ENCODE measurements around the gene LRRC52.

GRCh38 chr1:165495858-165496205 lies 48.0 kb upstream of the LRRC52 start:
- TF ChIP-seq, protein P1, sequence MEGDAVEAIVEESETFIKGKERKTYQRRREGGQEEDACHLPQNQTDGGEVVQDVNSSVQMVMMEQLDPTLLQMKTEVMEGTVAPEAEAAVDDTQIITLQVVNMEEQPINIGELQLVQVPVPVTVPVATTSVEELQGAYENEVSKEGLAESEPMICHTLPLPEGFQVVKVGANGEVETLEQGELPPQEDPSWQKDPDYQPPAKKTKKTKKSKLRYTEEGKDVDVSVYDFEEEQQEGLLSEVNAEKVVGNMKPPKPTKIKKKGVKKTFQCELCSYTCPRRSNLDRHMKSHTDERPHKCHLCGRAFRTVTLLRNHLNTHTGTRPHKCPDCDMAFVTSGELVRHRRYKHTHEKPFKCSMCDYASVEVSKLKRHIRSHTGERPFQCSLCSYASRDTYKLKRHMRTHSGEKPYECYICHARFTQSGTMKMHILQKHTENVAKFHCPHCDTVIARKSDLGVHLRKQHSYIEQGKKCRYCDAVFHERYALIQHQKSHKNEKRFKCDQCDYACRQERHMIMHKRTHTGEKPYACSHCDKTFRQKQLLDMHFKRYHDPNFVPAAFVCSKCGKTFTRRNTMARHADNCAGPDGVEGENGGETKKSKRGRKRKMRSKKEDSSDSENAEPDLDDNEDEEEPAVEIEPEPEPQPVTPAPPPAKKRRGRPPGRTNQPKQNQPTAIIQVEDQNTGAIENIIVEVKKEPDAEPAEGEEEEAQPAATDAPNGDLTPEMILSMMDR (IDR thresholded peaks at IDR 0.05) = no peak
- TF ChIP-seq POLR2A (IDR thresholded peaks at IDR 0.05) = no peak

All from body of pancreas (tissue), 4 donors.